Activated CD4-positive, alpha-beta T cell treated with anti-CD3 and anti-CD28 coated beads, Interleukin-2, amount 10 ng/mL, durations not matched to agents 7 days and 5 days (primary cell): ENCODE measurements around the gene ASPRV1. TPM values are rescaled to one million over a fixed set of nuclear protein-coding genes. Genes with fewer than 3 reads are reported as not detected.
A peak's percentile ranks its signal among the peaks of the same experiment; 100 is the strongest.

ENCODE experiments used
- CTCF ChIA-PET: fragments of 350-600 bp; sonication (Branson Sonifier 250); formaldehyde crosslinking; loops from one replicate; lab custom pipeline; 2021; ENCODE audit warnings: antibody characterized with exemption; lab: Charles Lee
- POLR2A ChIA-PET: fragments of 350-600 bp; sonication (Branson Sonifier 250); formaldehyde crosslinking; loops from one replicate; lab custom pipeline; 2021; ENCODE audit warnings: antibody characterized with exemption; lab: Charles Lee
- DNase-seq: peaks from one replicate; pipeline ENCODE4 v3.0.0-alpha.2; 2020
- H3K27ac Mint-ChIP-seq: one replicate; pipeline ENCODE4 v1.8.0; 2021; ENCODE audit warnings: mild to moderate bottlenecking, moderate library complexity, mixed read lengths
- H3K27me3 Mint-ChIP-seq: one replicate; pipeline ENCODE4 v1.8.0; 2021; ENCODE audit warnings: mixed read lengths
- H3K36me3 Mint-ChIP-seq: one replicate; pipeline ENCODE4 v1.8.0; 2021; ENCODE audit warnings: low read depth, mixed read lengths
- H3K4me1 Mint-ChIP-seq: one replicate; pipeline ENCODE4 v1.8.0; 2021; ENCODE audit warnings: mixed read lengths
- H3K4me3 Mint-ChIP-seq: one replicate; pipeline ENCODE4 v1.8.0; 2021; ENCODE audit warnings: mild to moderate bottlenecking, moderate library complexity, mixed read lengths
- H3K9me3 Mint-ChIP-seq: one replicate; pipeline ENCODE4 v1.8.0; 2021; ENCODE audit warnings: mixed read lengths
- total RNA-seq, 2 experiments: library from RNA; stranded (reverse); gene quantifications; one replicate each; pipeline ENCODE4 v1.2.3, GENCODE V29; 2021

ASPRV1 gene
- total RNA-seq, 2 experiments from 2014 or later: 0.69 to 0.99 TPM

- Mint-ChIP-seq H3K27me3 (no peaks in the 10 kb centered on the region), H3K4me3 (no peak overlapping the region), H3K4me1 (peaks cover 50% of the 10 kb centered on the region), H3K27ac (peak overlapping the region; percentile 78), H3K36me3 (peaks cover 48% of the 10 kb centered on the region), H3K9me3 (no peaks in the 10 kb centered on the region)
- ChIA-PET CTCF (interaction anchor here (1.0 to 1.9 kb wide), 5 partner anchors 10 to 199 kb away, joined by 3 to 9 read pairs (median 5); no protein-coding TSS in a partner anchor), POLR2A (no interaction called here)
- DNase-seq: no peak
Measured at GRCh38 chr2:69943843-69944525, 17.4 kb downstream of the ASPRV1 start.

DNA sequence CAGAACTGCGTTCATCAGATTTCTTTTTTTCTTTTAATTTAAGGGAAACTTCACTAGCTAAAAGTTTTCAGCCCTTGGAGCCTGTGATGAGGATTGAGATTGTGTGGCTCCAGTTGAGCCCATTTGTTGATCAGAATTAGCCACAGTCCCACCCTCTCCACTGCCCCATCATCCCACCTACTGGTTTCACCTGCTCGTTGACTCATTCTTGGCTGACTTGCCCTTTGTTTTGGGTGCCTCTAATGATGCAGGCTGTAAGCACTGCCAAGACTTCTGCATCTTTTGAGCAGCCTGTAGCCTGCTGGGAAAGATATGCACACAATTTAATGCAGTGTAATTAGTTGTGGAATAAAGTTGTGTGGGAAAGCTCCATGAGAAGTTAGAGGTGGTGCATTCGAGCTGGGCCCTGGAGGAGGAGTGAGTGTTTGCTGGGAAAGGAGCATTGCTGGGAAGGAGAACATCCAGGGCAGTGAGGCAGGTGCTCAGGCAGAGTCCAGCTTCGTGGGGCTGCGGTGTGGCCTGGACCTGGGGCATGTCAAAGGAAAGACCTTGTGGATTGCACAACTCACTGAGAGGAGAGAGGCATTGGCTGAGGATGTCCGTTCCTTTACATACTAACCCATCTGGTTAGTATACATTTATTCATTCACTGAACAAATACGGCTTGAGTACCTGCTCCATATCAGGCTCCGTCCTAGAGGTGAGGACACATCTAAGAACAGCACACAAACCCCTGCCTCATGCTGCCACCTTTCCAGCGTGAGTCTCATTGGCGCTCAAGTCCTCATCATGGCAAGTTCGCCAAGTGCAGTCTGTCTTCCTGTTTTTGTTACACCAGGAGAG is 18.2 kb downstream of the ASPRV1 start:
- ChIA-PET POLR2A (no interaction called here), CTCF (interaction anchor here (1.0 kb wide), 2 partner anchors 66 to 125 kb away, joined by 3 to 5 read pairs; no protein-coding TSS in a partner anchor)
- Mint-ChIP-seq H3K4me1 (peaks cover 48% of the 10 kb centered on the region), H3K9me3 (no peaks in the 10 kb centered on the region), H3K27me3 (no peaks in the 10 kb centered on the region), H3K27ac (peak overlapping the region; percentile 51), H3K4me3 (no peak overlapping the region), H3K36me3 (peaks cover 55% of the 10 kb centered on the region)
- DNase-seq: no peak

DNA sequence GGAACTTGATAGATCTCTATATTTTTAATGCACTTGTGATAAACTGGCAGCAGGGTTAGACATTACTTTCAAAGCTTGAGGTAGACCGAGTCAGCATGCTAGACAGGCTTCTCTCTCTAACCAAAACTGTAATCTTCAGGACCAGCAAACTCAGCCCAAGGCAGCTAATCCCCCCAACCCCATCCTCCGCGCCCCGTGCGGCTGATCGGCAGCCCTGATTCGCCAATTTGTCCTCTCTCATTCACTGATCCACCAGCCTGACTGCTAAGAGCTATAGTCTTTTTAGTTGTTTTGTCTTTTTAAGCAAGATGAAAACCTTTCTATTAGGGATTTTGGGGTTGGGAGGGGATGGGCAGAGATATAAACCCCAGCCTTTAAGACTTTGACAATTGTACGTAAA is 20.7 kb downstream of the ASPRV1 start:
- Mint-ChIP-seq H3K4me3 (no peak overlapping the region), H3K27ac (no peak overlapping the region), H3K4me1 (peaks cover 23% of the 10 kb centered on the region), H3K9me3 (no peaks in the 10 kb centered on the region), H3K36me3 (peaks cover 75% of the 10 kb centered on the region), H3K27me3 (no peaks in the 10 kb centered on the region)
- ChIA-PET CTCF (interaction anchor here (0.6 kb wide), 1 partner anchor 10 kb away, joined by 3 read pairs; no protein-coding TSS in a partner anchor), POLR2A (no interaction called here)
- no peak for DNase-seq

GRCh38 chr2:69939722-69940121 is 21.7 kb downstream of the ASPRV1 start:
- Mint-ChIP-seq H3K9me3 (no peaks in the 10 kb centered on the region), H3K4me1 (peaks cover 15% of the 10 kb centered on the region), H3K27me3 (no peaks in the 10 kb centered on the region), H3K4me3 (no peak overlapping the region), H3K36me3 (peaks cover 80% of the 10 kb centered on the region), H3K27ac (no peak overlapping the region)
- POLR2A ChIA-PET: no interaction called here
- CTCF ChIA-PET: interaction anchor here (0.9 kb wide), 1 partner anchor 129 kb away, joined by 3 read pairs; no protein-coding TSS in a partner anchor
- no peak for DNase-seq

- no peak overlapping the region for H3K27ac Mint-ChIP-seq
- no peak for DNase-seq
- ChIA-PET CTCF (interaction anchor here (0.7 to 1.1 kb wide), 3 partner anchors 14 to 213 kb away, joined by 3 to 4 read pairs (median 3); no protein-coding TSS in a partner anchor), POLR2A (no interaction called here)
- peaks cover 14% of the 10 kb centered on the region for H3K4me1 Mint-ChIP-seq
- no peaks in the 10 kb centered on the region for H3K27me3 Mint-ChIP-seq
- H3K4me3 Mint-ChIP-seq: no peak overlapping the region
- H3K9me3 Mint-ChIP-seq: no peaks in the 10 kb centered on the region
- peaks cover 79% of the 10 kb centered on the region for H3K36me3 Mint-ChIP-seq
Measured at GRCh38 chr2:69937968-69938367, 23.5 kb downstream of the ASPRV1 start.

DNA sequence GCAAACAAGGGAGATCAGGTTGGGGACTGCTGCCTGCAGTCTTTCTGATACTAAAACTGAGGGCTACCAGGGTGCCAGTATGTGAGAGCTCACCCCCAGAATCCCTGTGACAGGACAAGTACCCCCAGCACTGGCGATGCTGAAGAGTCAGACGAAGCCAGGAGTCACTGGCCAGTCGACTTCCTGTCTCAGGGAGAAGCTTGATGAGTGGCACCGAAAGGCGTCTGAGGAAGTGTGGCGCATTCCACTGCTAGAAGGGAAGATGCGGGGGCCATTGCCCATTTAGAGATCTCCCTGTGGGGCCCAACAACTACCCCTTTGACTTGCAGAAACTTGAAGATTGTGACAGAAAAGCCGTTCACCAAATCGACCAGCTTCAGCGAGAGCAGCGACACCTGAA is 24.5 kb downstream of the ASPRV1 start:
- peaks cover 76% of the 10 kb centered on the region for H3K36me3 Mint-ChIP-seq
- CTCF ChIA-PET: interaction anchor here (1.3 to 1.4 kb wide), 2 partner anchors 9 to 14 kb away, joined by 3 read pairs; no protein-coding TSS in a partner anchor

GRCh38 chr2:69935011-69935410 is 26.4 kb downstream of the ASPRV1 start:
- H3K9me3 Mint-ChIP-seq: no peaks in the 10 kb centered on the region
- peaks cover 25% of the 10 kb centered on the region for H3K4me1 Mint-ChIP-seq
- H3K4me3 Mint-ChIP-seq: no peak overlapping the region
- H3K36me3 Mint-ChIP-seq: peaks cover 65% of the 10 kb centered on the region
- no peaks in the 10 kb centered on the region for H3K27me3 Mint-ChIP-seq
- no peak for DNase-seq
- H3K27ac Mint-ChIP-seq: no peak overlapping the region
- ChIA-PET POLR2A (no interaction called here), CTCF (interaction anchor here (0.6 to 1.5 kb wide), 4 partner anchors 21 to 176 kb away, joined by 3 to 4 read pairs (median 4); no protein-coding TSS in a partner anchor)

More for the DNA sequence above, 24.5 kb downstream of the ASPRV1 start:
- POLR2A ChIA-PET: no interaction called here
- no peak for DNase-seq
- Mint-ChIP-seq H3K27me3 (no peaks in the 10 kb centered on the region), H3K9me3 (no peaks in the 10 kb centered on the region), H3K4me1 (peaks cover 19% of the 10 kb centered on the region), H3K4me3 (no peak overlapping the region), H3K27ac (no peak overlapping the region)

GRCh38 chr2:69934614-69934908 is 26.9 kb downstream of the ASPRV1 start:
- peaks cover 25% of the 10 kb centered on the region for H3K4me1 Mint-ChIP-seq
- no peak overlapping the region for H3K4me3 Mint-ChIP-seq
- H3K36me3 Mint-ChIP-seq: peaks cover 65% of the 10 kb centered on the region
- DNase-seq: no peak
- no peaks in the 10 kb centered on the region for H3K27me3 Mint-ChIP-seq
- ChIA-PET CTCF (interaction anchor here (1.0 to 1.5 kb wide), 4 partner anchors 11 to 143 kb away, joined by 3 to 4 read pairs (median 4); no protein-coding TSS in a partner anchor), POLR2A (no interaction called here)
- no peak overlapping the region for H3K27ac Mint-ChIP-seq
- no peaks in the 10 kb centered on the region for H3K9me3 Mint-ChIP-seq

GRCh38 chr2:69933839-69934613 is 27.4 kb downstream of the ASPRV1 start:
- no peak overlapping the region for H3K4me3 Mint-ChIP-seq
- H3K4me1 Mint-ChIP-seq: peaks cover 26% of the 10 kb centered on the region
- H3K27ac Mint-ChIP-seq: no peak overlapping the region
- no peaks in the 10 kb centered on the region for H3K9me3 Mint-ChIP-seq
- no peaks in the 10 kb centered on the region for H3K27me3 Mint-ChIP-seq
- no peak for DNase-seq
- H3K36me3 Mint-ChIP-seq: peaks cover 64% of the 10 kb centered on the region
- ChIA-PET CTCF (interaction anchor here (0.6 to 1.5 kb wide), 3 partner anchors 11 to 288 kb away, joined by 3 to 4 read pairs (median 3); no protein-coding TSS in a partner anchor), POLR2A (no interaction called here)

- ChIA-PET POLR2A (interaction anchor here (0.7 kb wide), 1 partner anchor 195 kb away, joined by 3 read pairs; no protein-coding TSS in a partner anchor), CTCF (interaction anchor here (0.6 to 2.0 kb wide), 4 partner anchors 10 to 288 kb away, joined by 3 to 10 read pairs (median 4); partner anchors contain the start of gene MXD1)
- H3K27ac Mint-ChIP-seq: no peak overlapping the region
- no peaks in the 10 kb centered on the region for H3K27me3 Mint-ChIP-seq
- no peaks in the 10 kb centered on the region for H3K9me3 Mint-ChIP-seq
- H3K4me3 Mint-ChIP-seq: no peak overlapping the region
- peaks cover 58% of the 10 kb centered on the region for H3K36me3 Mint-ChIP-seq
- H3K4me1 Mint-ChIP-seq: peaks cover 26% of the 10 kb centered on the region
- DNase-seq: no peak
Measured at GRCh38 chr2:69933254-69933828, 28.1 kb downstream of the ASPRV1 start.

GRCh38 chr2:69932596-69932922 is 28.9 kb downstream of the ASPRV1 start:
- Mint-ChIP-seq H3K4me1 (peaks cover 26% of the 10 kb centered on the region), H3K27ac (no peak overlapping the region), H3K9me3 (no peaks in the 10 kb centered on the region), H3K4me3 (no peak overlapping the region), H3K27me3 (no peaks in the 10 kb centered on the region), H3K36me3 (peaks cover 56% of the 10 kb centered on the region)
- POLR2A ChIA-PET: interaction anchor here (0.7 kb wide), 1 partner anchor 196 kb away, joined by 3 read pairs; no protein-coding TSS in a partner anchor
- DNase-seq: no peak
- CTCF ChIA-PET: interaction anchor here (1.1 to 2.0 kb wide), 2 partner anchors 9 to 19 kb away, joined by 4 to 10 read pairs; partner anchors contain the start of gene MXD1
